ENCODE results near the gene TUBB. TPM values are rescaled to one million over a fixed set of nuclear protein-coding genes. Genes with fewer than 3 reads are reported as not detected.

The TUBB gene
- 219 TPM for total RNA-seq

GRCh38 chr6:30719791-30720737 is at the start of gene TUBB:
Gene TUBB (plus strand): TSS chr6:30720352. CDS start chr6:30720507, 155 bp downstream.
- peak; percentile 72 for ATAC-seq
- DNase-seq (ENCODE audit: low spot score), result peak; percentile 97

GRCh38 chr6:30670760-30671527 is 49.2 kb upstream of the TUBB start:
- ATAC-seq (no peak), DNase-seq (ENCODE audit: low spot score) (no peak)

GRCh38 chr6:30672445-30673253 is 47.5 kb upstream of the TUBB start, which contains the start of gene DHX16:
Gene DHX16 (minus strand): TSS chr6:30673006. CDS start chr6:30672841, 165 bp downstream.
- DNase-seq (ENCODE audit: low spot score), result peak; percentile 96
- peak; percentile 87 for ATAC-seq

- DNase-seq (ENCODE audit: low spot score), result peak; percentile 83
- peak; percentile 33 for ATAC-seq
Measured at GRCh38 chr6:30676660-30677285, 43.4 kb upstream of the TUBB start.

GRCh38 chr6:30678964-30679726 is 41.0 kb upstream of the TUBB start:
- peak; percentile 93 for DNase-seq (ENCODE audit: low spot score)
- peak; percentile 88 for ATAC-seq

GRCh38 chr6:30679765-30680535 is 40.2 kb upstream of the TUBB start:
- no peak for DNase-seq (ENCODE audit: low spot score)
- no peak for ATAC-seq

- ATAC-seq (no peak), DNase-seq (ENCODE audit: low spot score) (no peak)
Measured at GRCh38 chr6:30681766-30682142, 38.4 kb upstream of the TUBB start.

- ATAC-seq (no peak), DNase-seq (ENCODE audit: low spot score) (peak; percentile 73)
Measured at GRCh38 chr6:30682143-30683117, 37.7 kb upstream of the TUBB start.

- no peak for ATAC-seq
- no peak for DNase-seq (ENCODE audit: low spot score)
Measured at GRCh38 chr6:30683183-30683979, 36.8 kb upstream of the TUBB start.

- DNase-seq (ENCODE audit: low spot score) (no peak), ATAC-seq (no peak)
Measured at GRCh38 chr6:30683980-30684338, 36.2 kb upstream of the TUBB start.

- ATAC-seq (no peak), DNase-seq (ENCODE audit: low spot score) (peak; percentile 58)
Measured at GRCh38 chr6:30684386-30685156, 35.6 kb upstream of the TUBB start.

GRCh38 chr6:30685157-30686008 is 34.8 kb upstream of the TUBB start:
- ATAC-seq, result no peak
- DNase-seq (ENCODE audit: low spot score), result peak; percentile 54

- peak; percentile 87 for DNase-seq (ENCODE audit: low spot score)
- ATAC-seq, result peak; percentile 72
Measured at GRCh38 chr6:30686009-30686907, 33.9 kb upstream of the TUBB start, which contains the start of gene PPP1R18. Gene PPP1R18 (minus strand): TSS chr6:30686645. CDS start chr6:30686018, 627 bp downstream.

All from left lobe of liver (tissue), 2 donors.